NB4 (cell line): Measurements from ENCODE around the gene ANAPC15.

Experiments used
- CTCF ChIP-seq: IDR thresholded peaks from one replicate; pipeline ENCODE4 v1.5.1; 2012; ENCODE audit warnings: low read depth, low read length
- MYC ChIP-seq: IDR thresholded peaks from 2 replicates; pipeline ENCODE4 v1.6.1; 2011; ENCODE audit warnings: low read depth, low read length

- TF ChIP-seq MYC: no peak
- no peak for TF ChIP-seq CTCF
These were observed 16.9 kb upstream of the ANAPC15 start for GRCh38 chr11:72129381-72129780.
